HL-60 (cell line): ENCODE measurements around the gene ABI3BP.

Source experiments
- CTCF ChIP-seq: IDR thresholded peaks from one replicate; pipeline ENCODE4 v1.5.1; 2011; ENCODE audit warnings: low read length, control low read depth, inconsistent platforms; ENCODE audit not compliant: insufficient read depth
- GABPA ChIP-seq: IDR thresholded peaks from 2 replicates; pipeline ENCODE4 v1.6.1; 2012; ENCODE audit warnings: low read depth
- POLR2AphosphoS5 ChIP-seq: IDR thresholded peaks from 2 replicates; pipeline ENCODE4 v1.6.1; 2012; ENCODE audit warnings: low read depth
- SPI1 ChIP-seq: IDR thresholded peaks from 2 replicates; pipeline ENCODE4 v1.6.1; 2012; ENCODE audit warnings: low read depth, mild to moderate bottlenecking, borderline replicate concordance
- TF ChIP-seq, protein P1 (sequence below): IDR thresholded peaks from 2 replicates; pipeline ENCODE4 v1.6.1; 2012; ENCODE audit warnings: low read depth; ENCODE audit not compliant: insufficient replicate concordance

DNA sequence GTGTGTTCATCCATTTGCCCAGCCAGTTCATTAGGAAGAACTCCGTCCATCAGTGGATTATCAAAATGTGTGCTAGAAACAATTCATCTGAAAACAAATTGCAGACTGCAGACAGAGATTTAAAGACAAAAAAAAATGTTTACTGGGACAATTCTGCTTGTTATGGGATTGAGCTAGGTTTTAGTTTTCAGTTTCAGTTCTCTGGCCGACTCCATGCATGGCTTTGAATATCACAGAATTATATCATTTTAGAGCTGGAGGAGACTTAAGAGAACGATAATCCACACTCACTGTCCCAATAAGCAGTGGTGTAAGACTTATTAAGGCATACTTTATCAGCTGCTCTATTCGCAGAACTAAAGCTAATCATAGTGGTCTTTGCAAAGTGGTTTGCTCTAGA, 232.8 kb downstream of the ABI3BP start:
- TF ChIP-seq CTCF (no peak), POLR2AphosphoS5 (no peak), GABPA (no peak), SPI1 (no peak)
- TF ChIP-seq, protein P1, sequence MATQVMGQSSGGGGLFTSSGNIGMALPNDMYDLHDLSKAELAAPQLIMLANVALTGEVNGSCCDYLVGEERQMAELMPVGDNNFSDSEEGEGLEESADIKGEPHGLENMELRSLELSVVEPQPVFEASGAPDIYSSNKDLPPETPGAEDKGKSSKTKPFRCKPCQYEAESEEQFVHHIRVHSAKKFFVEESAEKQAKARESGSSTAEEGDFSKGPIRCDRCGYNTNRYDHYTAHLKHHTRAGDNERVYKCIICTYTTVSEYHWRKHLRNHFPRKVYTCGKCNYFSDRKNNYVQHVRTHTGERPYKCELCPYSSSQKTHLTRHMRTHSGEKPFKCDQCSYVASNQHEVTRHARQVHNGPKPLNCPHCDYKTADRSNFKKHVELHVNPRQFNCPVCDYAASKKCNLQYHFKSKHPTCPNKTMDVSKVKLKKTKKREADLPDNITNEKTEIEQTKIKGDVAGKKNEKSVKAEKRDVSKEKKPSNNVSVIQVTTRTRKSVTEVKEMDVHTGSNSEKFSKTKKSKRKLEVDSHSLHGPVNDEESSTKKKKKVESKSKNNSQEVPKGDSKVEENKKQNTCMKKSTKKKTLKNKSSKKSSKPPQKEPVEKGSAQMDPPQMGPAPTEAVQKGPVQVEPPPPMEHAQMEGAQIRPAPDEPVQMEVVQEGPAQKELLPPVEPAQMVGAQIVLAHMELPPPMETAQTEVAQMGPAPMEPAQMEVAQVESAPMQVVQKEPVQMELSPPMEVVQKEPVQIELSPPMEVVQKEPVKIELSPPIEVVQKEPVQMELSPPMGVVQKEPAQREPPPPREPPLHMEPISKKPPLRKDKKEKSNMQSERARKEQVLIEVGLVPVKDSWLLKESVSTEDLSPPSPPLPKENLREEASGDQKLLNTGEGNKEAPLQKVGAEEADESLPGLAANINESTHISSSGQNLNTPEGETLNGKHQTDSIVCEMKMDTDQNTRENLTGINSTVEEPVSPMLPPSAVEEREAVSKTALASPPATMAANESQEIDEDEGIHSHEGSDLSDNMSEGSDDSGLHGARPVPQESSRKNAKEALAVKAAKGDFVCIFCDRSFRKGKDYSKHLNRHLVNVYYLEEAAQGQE: no peak
